PC-3 (cell line): ENCODE measurements around the gene UNCX. TPM values are rescaled to one million over a fixed set of nuclear protein-coding genes. Genes with fewer than 3 reads are reported as not detected.
"Not testable (repeated sequence)": the region's sequence is repeated elsewhere in the genome, so short reads cannot be mapped to it uniquely, and the experiment has no call there.

ENCODE experiments used
- ATAC-seq: fragments of 200-7000 bp; cut with Tn5 transposase; 2 replicates; pipeline ENCODE4 v1.9.1; 2020; ENCODE audit warnings: mild to moderate bottlenecking, moderate library complexity
- BruUV-seq: library from RNA; stranded (reverse); fragments of 400-500 nt; replicated peaks from 2 replicates; lab custom pipeline; 2021; lab: Mats Ljungman, UMichigan
- CTCF ChIA-PET: fragments of 300-600 bp; sonication (Branson Sonifier 250); formaldehyde crosslinking; loops from one replicate; lab custom pipeline; 2022; ENCODE audit warnings: antibody characterized with exemption; lab: Charles Lee
- POLR2A ChIA-PET: fragments of 300-600 bp; sonication (Branson Sonifier 250); formaldehyde crosslinking; loops from one replicate; lab custom pipeline; 2022; ENCODE audit warnings: antibody characterized with exemption; ENCODE audit not compliant: unreplicated experiment; lab: Charles Lee
- DNase-seq: peaks from one replicate; pipeline ENCODE4 v3.0.0-alpha.2; 2015
- H2AFZ ChIP-seq: fragments of 300-600 bp; sonication (generic); 2 replicates; pipeline ENCODE4 v1.6.0; 2016; ENCODE audit warnings: antibody characterized with exemption, low read length
- H3F3A ChIP-seq: fragments of 300-600 bp; sonication (generic); one replicate; pipeline ENCODE4 v1.6.0; 2017; ENCODE audit warnings: antibody characterized with exemption, low read length, control low read depth, mild to moderate bottlenecking; ENCODE audit not compliant: unreplicated experiment
- H3K27ac ChIP-seq: fragments of 300-600 bp; sonication (generic); 2 replicates; pipeline ENCODE4 v1.5.1; 2016; ENCODE audit warnings: mild to moderate bottlenecking, low read length
- H3K27me3 ChIP-seq: fragments of 300-600 bp; sonication (generic); 2 replicates; pipeline ENCODE4 v1.6.1; 2016; ENCODE audit warnings: low read length, mixed read lengths
- H3K36me3 ChIP-seq: fragments of 300-600 bp; sonication (generic); 2 replicates; pipeline ENCODE4 v1.6.1; 2016; ENCODE audit warnings: low read depth, mixed run types, low read length, mixed read lengths
- H3K4me1 ChIP-seq: fragments of 300-600 bp; sonication (generic); 2 replicates; pipeline ENCODE4 v1.5.1; 2016; ENCODE audit warnings: low read length; ENCODE audit not compliant: insufficient read depth
- H3K4me2 ChIP-seq: fragments of 300-600 bp; sonication (generic); 2 replicates; pipeline ENCODE4 v1.6.0; 2016; ENCODE audit warnings: low read length
- H3K4me3 ChIP-seq: fragments of 300-600 bp; sonication (generic); 2 replicates; pipeline ENCODE4 v1.5.1; 2016; ENCODE audit warnings: mild to moderate bottlenecking, low read length, mixed read lengths
- H3K79me2 ChIP-seq: fragments of 300-600 bp; sonication (generic); 2 replicates; pipeline ENCODE4 v1.6.1; 2017; ENCODE audit warnings: low read length, mixed read lengths
- H3K9ac ChIP-seq: fragments of 300-600 bp; sonication (generic); 2 replicates; pipeline ENCODE4 v1.6.0; 2016; ENCODE audit warnings: mild to moderate bottlenecking, low read length
- H3K9me2 ChIP-seq: fragments of 300-600 bp; sonication (generic); replicated peaks from 2 replicates; pipeline ENCODE4 v1.6.1; 2016; ENCODE audit warnings: mixed run types, low read length, mixed read lengths
- H3K9me3 ChIP-seq: fragments of 300-600 bp; sonication (generic); 2 replicates; pipeline ENCODE4 v1.6.1; 2016; ENCODE audit warnings: low read length, mixed read lengths
- H4K20me1 ChIP-seq: fragments of 300-600 bp; sonication (generic); 2 replicates; pipeline ENCODE4 v1.6.1; 2016; ENCODE audit warnings: low read length, mixed read lengths
- EZH2 ChIP-seq: fragments of 300-600 bp; sonication (generic); IDR thresholded peaks from one replicate; pipeline ENCODE4 v1.6.1; 2017; ENCODE audit warnings: antibody characterized with exemption, mild to moderate bottlenecking, low read length; ENCODE audit not compliant: unreplicated experiment
- EZH2phosphoT487 ChIP-seq: fragments of 300-600 bp; sonication (generic); IDR thresholded peaks from 2 replicates; pipeline ENCODE4 v1.6.1; 2018; ENCODE audit warnings: mild to moderate bottlenecking, antibody characterized with exemption, low read length, borderline replicate concordance
- intact Hi-C: fragments of 100-400 bp; cut with micrococcal nuclease; formaldehyde crosslinking; loops from 2 replicates; pipeline ENCODE4 v1.9.0; 2023
- total RNA-seq: library from RNA; depleted of rRNA; stranded (reverse); fragments of >200 nt; gene quantifications from 2 replicates; pipeline ENCODE4 v1.2.3, GENCODE V29; 2014
- TF ChIP-seq, protein P1 (sequence below): fragments of 300-600 bp; sonication (generic); conservative IDR thresholded peaks from 2 replicates; pipeline ENCODE4 v1.5.1; 2017; ENCODE audit warnings: antibody characterized with exemption, low read depth, mild to moderate bottlenecking, low read length

UNCX gene
- total RNA-seq, 1 experiment from 2014 or later, result not detected

GRCh38 chr7:1271046-1271445, 38.4 kb downstream of the UNCX start:
- Histone ChIP-seq H3F3A (no peaks in the 10 kb centered on the region), H3K4me2 (no peak overlapping the region), H3K9me3 (no peaks in the 10 kb centered on the region), H3K27me3 (peaks cover 60% of the 10 kb centered on the region), H3K9me2 (no peaks in the 10 kb centered on the region), H3K36me3 (no peaks in the 10 kb centered on the region), H3K79me2 (no peaks in the 10 kb centered on the region), H3K4me3 (no peak overlapping the region), H3K4me1 (peaks cover 6% of the 10 kb centered on the region; the same call in 1 of the 2 replicates), H2AFZ (no peak overlapping the region), H3K27ac (no peak overlapping the region), H4K20me1 (no peaks in the 10 kb centered on the region), H3K9ac (no peak overlapping the region)
- POLR2A ChIA-PET, result no interaction called here
- no TSS peak for BruUV-seq
- no peak for TF ChIP-seq EZH2
- TF ChIP-seq, protein P1, sequence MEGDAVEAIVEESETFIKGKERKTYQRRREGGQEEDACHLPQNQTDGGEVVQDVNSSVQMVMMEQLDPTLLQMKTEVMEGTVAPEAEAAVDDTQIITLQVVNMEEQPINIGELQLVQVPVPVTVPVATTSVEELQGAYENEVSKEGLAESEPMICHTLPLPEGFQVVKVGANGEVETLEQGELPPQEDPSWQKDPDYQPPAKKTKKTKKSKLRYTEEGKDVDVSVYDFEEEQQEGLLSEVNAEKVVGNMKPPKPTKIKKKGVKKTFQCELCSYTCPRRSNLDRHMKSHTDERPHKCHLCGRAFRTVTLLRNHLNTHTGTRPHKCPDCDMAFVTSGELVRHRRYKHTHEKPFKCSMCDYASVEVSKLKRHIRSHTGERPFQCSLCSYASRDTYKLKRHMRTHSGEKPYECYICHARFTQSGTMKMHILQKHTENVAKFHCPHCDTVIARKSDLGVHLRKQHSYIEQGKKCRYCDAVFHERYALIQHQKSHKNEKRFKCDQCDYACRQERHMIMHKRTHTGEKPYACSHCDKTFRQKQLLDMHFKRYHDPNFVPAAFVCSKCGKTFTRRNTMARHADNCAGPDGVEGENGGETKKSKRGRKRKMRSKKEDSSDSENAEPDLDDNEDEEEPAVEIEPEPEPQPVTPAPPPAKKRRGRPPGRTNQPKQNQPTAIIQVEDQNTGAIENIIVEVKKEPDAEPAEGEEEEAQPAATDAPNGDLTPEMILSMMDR, result no peak
- TF ChIP-seq EZH2phosphoT487, result no peak
- ATAC-seq (no peak), DNase-seq (no peak)
- CTCF ChIA-PET, result no interaction called here
- intact Hi-C loops, result no loop called here

DNA sequence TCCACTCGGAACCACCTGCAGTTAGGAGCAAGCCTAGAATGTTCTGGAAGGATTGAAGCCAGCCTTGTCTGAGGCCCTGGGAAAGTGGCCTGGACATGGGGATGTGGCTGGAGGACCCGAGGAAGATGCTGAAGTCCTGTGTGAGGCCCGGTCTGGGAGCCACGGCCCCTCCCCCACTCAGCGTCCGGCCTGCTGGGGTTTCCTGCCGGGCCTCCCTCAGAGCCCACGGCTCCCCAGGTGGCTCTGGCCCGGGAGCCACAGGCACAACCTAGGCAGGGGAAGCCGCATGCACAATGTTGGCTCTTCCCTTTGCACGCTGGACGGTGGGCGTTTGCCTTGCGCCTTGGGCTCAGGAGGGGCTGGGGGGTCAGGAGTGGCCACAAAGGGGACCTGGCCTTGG, 39.0 kb downstream of the UNCX start:
- Histone ChIP-seq H4K20me1 (no peaks in the 10 kb centered on the region), H3K9ac (no peak overlapping the region), H3F3A (no peaks in the 10 kb centered on the region), H2AFZ (no peak overlapping the region), H3K27ac (no peak overlapping the region), H3K4me3 (no peak overlapping the region), H3K36me3 (no peaks in the 10 kb centered on the region), H3K9me2 (no peaks in the 10 kb centered on the region), H3K9me3 (no peaks in the 10 kb centered on the region), H3K27me3 (peaks cover 60% of the 10 kb centered on the region), H3K4me2 (no peak overlapping the region), H3K79me2 (no peaks in the 10 kb centered on the region), H3K4me1 (peaks cover 6% of the 10 kb centered on the region; the same call in 1 of the 2 replicates)
- CTCF ChIA-PET, result no interaction called here
- POLR2A ChIA-PET, result no interaction called here
- no TSS peak for BruUV-seq
- TF ChIP-seq, protein P1, result no peak
- TF ChIP-seq EZH2phosphoT487 (no peak), EZH2 (no peak)
- intact Hi-C loops, result no loop called here
- DNase-seq, result no peak
- ATAC-seq, result no peak

- DNase-seq, H3K27ac ChIP-seq, CTCF ChIA-PET, H4K20me1 ChIP-seq, H3K9me2 ChIP-seq, H2AFZ ChIP-seq, H3K4me3 ChIP-seq, BruUV-seq, ATAC-seq, H3K4me1 ChIP-seq, H3F3A ChIP-seq, H3K79me2 ChIP-seq, H3K36me3 ChIP-seq, POLR2A ChIA-PET, H3K4me2 ChIP-seq, H3K9ac ChIP-seq, H3K9me3 ChIP-seq, intact Hi-C loops: not testable (repeated sequence)
- H3K27me3 ChIP-seq, result peaks cover 55% of the 10 kb centered on the region
Measured at GRCh38 chr7:1272136-1272535, 39.5 kb downstream of the UNCX start.
